Subcutaneous adipose tissue (tissue), 4 donors: Measurements from ENCODE around the gene MACF1. TPM values are rescaled to one million over a fixed set of nuclear protein-coding genes. Genes with fewer than 3 reads are reported as not detected.

Experiments used
- CTCF ChIP-seq: fragments of 450-650 bp; IDR thresholded peaks from one replicate; pipeline ENCODE4 v1.5.1; 2016; ENCODE audit warnings: low read depth, mild to moderate bottlenecking, control low read depth, antibody characterized with exemption, moderate library complexity
- total RNA-seq, 4 donors: library from RNA; depleted of rRNA; stranded (reverse); fragments of >200 nt; gene quantifications; one replicate each; pipeline ENCODE4 v1.1.0, GENCODE V29; 2016

The MACF1 gene
- total RNA-seq, 4 donors from 2014 or later, result 297 to 398 (median 352) TPM

- TF ChIP-seq CTCF, result no peak
These were observed 203.0 kb downstream of the MACF1 start for GRCh38 chr1:39407510-39407895.

GRCh38 chr1:39407896-39408640 is 203.6 kb downstream of the MACF1 start:
- no peak for TF ChIP-seq CTCF

GRCh38 chr1:39408641-39409054 is 204.2 kb downstream of the MACF1 start:
- no peak for TF ChIP-seq CTCF

GRCh38 chr1:39409055-39409816 is 204.7 kb downstream of the MACF1 start:
- no peak for TF ChIP-seq CTCF

- TF ChIP-seq CTCF, result no peak
These were observed 206.5 kb downstream of the MACF1 start for GRCh38 chr1:39410915-39411436.

- TF ChIP-seq CTCF, result no peak
These were observed 207.3 kb downstream of the MACF1 start for GRCh38 chr1:39411526-39412478.
